KOPT-K1 (cell line): ENCODE data around the gene SURF2.
"Not testable (repeated sequence)": the region's sequence is repeated elsewhere in the genome, so short reads cannot be mapped to it uniquely, and the experiment has no call there.

ENCODE experiments used
- H3K27ac ChIP-seq: fragments of 200-600 bp; sonication (generic); 2 replicates; pipeline ENCODE4 v1.5.1; 2016; ENCODE audit warnings: antibody characterized with exemption, mild to moderate bottlenecking, low read depth, low read length; ENCODE audit not compliant: poor library complexity, severe bottlenecking
- H3K36me3 ChIP-seq: fragments of 200-600 bp; sonication (generic); 2 replicates; pipeline ENCODE4 v1.5.1; 2017; ENCODE audit warnings: antibody characterized with exemption, mild to moderate bottlenecking, low read length, moderate library complexity; ENCODE audit not compliant: insufficient read depth
- H3K9me3 ChIP-seq: fragments of 200-600 bp; sonication (generic); 2 replicates; pipeline ENCODE4 v1.5.1; 2017; ENCODE audit warnings: antibody characterized with exemption, low read length, mild to moderate bottlenecking; ENCODE audit not compliant: insufficient read depth, poor library complexity, severe bottlenecking

The SURF2 gene

DNA sequence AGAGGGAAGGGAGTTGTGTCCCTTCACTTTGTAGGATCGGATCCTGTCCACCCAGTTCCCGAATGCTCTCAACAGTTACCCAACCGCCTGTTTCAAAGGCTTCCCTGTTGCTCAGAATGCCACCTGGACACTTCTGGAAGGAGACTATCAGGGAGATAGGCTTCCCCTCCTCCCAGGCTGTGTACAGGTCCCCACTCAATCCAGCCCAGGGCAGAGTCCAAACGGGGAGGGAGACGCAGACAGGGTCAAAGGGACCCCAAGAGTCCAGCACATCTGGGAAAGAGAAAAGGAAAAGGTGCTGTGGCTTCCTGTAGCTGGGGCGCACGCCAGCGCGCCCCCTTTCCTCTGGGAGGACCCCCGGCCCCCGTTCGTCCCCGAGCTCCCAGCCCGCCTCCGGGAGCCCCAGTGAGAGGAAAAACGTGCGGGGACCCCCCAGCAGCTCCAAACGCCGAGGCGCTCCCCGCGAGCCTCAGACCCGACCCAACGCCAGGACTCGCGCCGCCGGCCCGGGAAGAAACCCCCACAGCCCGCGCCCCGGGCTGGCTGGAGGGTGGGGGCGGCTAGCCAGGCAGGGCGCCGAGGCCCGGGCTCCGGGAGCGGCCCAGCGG lies 18.9 kb downstream of the SURF2 start:
- Histone ChIP-seq H3K36me3 (peaks cover 21% of the 10 kb centered on the region; the same call in 1 of the 2 replicates), H3K9me3 (no peaks in the 10 kb centered on the region), H3K27ac (peak overlapping the region; percentile 85)

- H3K27ac ChIP-seq, result peak within 1 kb of the TSS; percentile 85
Measured at GRCh38 chr9:133375724-133376654, 19.6 kb downstream of the SURF2 start, which contains the start of the genes STKLD1 and SURF4. STKLD1 (plus strand) TSS chr9:133376366; CDS start chr9:133376474, 108 bp downstream. SURF4 (minus strand) TSS chr9:133376060; CDS start chr9:133375969, 91 bp downstream.

DNA sequence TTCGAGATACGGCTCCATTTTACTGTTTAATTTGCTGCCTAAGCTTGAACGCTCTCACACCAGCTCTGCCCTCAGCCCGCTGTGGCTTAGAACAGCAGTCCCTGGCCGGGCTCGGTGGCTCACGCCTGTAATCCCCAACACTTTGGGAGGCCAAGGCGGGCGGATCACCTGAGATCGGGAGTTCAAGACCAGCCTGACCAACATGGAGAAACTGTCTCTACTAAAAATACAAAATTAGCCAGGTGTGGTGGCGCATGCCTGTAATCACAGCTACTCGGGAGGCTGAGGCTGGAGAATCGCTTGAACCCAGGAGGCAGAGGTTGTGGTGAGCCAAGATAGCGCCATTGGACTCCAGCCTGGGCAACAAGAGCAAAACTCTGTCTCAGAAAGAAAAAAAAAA lies 20.9 kb downstream of the SURF2 start:
- H3K9me3 ChIP-seq, result not testable (repeated sequence)
- peaks cover 14% of the 10 kb centered on the region; the same call in 1 of the 2 replicates for H3K36me3 ChIP-seq

More at GRCh38 chr9:133375724-133376654, 19.6 kb downstream of the SURF2 start, which contains the start of the genes STKLD1 and SURF4:
- peaks cover 17% of the 10 kb centered on the region; the same call in 1 of the 2 replicates for H3K36me3 ChIP-seq
- H3K9me3 ChIP-seq, result no peaks in the 10 kb centered on the region

GRCh38 chr9:133377721-133378216 lies 21.4 kb downstream of the SURF2 start:
- Histone ChIP-seq H3K9me3 (no peaks in the 10 kb centered on the region), H3K36me3 (peaks cover 9% of the 10 kb centered on the region; the same call in 1 of the 2 replicates), H3K27ac (no peak overlapping the region)

More for the DNA sequence above, 20.9 kb downstream of the SURF2 start:
- not testable (repeated sequence) for H3K27ac ChIP-seq

GRCh38 chr9:133378408-133378962 lies 22.1 kb downstream of the SURF2 start:
- H3K36me3 ChIP-seq, result peaks cover 1% of the 10 kb centered on the region; the same call in 1 of the 2 replicates

DNA sequence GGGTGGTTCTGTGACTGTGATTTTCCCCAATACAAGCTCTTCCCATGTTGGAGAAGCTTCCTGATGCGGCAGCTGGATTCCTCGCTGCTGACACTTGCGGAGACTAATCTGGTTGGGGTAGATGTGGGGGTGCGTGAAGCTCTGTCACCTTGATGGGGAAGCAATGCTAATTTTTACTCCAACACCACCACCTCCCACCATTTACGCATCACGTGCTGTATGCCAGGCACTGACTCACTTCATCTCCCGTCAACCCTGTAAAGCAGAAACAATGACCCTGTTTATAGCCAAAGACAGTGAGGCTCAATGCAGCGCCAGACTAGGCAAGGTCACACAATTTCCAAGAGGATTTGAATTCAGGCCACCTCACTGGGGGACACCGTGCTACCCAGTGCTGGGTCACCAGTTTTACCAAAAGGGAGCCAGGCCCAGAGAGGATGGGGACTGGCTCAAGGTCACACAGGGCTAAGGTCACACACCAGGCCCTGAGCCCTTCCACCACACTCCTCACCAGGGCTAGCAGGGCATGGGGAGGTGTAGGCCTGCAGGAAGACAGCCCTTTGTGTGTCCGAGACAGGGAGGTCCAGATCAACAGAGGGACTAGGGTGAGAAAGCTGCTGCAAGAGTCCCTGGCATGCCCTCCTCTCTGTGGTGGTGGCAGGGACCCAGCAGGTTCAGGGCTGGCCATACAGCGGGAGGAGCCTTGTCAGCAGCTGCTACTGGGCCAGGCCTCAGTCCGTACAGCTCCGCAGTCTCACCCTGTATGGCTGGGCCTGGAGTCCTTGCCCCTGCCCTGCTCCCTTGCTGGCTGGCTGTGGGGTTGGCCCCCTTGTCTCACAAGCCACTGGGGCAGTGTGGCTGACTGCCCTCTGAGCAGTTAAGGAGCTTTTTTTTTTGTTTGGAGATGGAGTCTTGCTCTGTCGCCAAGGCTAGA lies 23.1 kb downstream of the SURF2 start:
- no peaks in the 10 kb centered on the region for H3K36me3 ChIP-seq
- H3K27ac ChIP-seq, result no peak overlapping the region
- H3K9me3 ChIP-seq, result no peaks in the 10 kb centered on the region

More at GRCh38 chr9:133378408-133378962, 22.1 kb downstream of the SURF2 start:
- Histone ChIP-seq H3K27ac (no peak overlapping the region), H3K9me3 (no peaks in the 10 kb centered on the region)

DNA sequence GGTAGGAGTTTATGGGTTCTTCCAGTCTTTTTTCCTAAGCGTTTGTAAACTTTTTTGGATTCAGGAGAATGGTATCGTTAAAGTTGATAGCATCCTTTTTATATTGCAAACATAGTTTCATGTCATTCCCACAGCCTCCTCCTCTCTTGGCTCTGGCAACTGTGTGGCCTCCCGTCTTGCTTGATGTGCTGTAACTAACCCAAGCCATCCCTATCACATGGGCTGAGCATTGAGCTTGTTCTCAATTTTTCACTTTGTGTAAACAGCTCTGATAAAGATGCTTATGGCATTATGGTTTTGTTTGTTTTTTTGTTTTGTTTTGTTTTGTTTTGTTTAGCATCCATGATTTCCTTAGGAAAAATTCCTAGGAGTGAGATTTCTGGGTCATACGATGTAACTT lies 24.4 kb downstream of the SURF2 start:
- Histone ChIP-seq H3K36me3 (no peaks in the 10 kb centered on the region), H3K9me3 (no peaks in the 10 kb centered on the region), H3K27ac (no peak overlapping the region)

DNA sequence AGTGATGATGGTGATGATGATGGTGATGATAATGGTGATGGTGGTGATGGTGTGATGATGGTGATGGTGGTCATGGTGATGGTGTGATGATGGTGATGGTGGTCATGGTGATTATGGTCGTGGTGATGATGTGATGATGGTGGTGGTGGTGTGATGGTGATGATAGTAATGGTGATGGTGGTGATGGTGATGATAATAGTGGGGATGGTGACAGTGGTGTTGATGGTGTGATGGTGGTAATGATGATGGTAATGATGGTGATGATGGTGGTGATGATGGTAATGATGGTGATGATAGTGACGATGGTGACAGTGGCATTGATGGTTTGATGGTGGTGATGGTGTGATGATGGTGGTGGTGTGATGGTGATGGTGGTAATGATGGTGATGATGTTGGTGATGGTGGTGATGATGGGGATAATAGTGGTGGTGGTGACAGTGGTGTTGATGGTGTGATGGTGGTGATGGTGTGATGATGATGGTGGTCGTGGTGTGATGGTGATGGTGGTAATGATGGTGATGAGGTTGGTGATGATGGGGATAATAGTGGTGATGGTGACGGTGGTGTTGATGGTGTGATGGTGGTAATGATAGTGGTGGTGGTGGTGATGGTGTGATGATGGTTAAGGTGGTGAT lies 26.3 kb downstream of the SURF2 start:
- no peak overlapping the region for H3K27ac ChIP-seq
- H3K9me3 ChIP-seq, result no peaks in the 10 kb centered on the region
- H3K36me3 ChIP-seq, result no peaks in the 10 kb centered on the region

GRCh38 chr9:133383438-133383837 lies 27.1 kb downstream of the SURF2 start:
- Histone ChIP-seq H3K27ac (no peak overlapping the region), H3K36me3 (no peaks in the 10 kb centered on the region), H3K9me3 (no peaks in the 10 kb centered on the region)

DNA sequence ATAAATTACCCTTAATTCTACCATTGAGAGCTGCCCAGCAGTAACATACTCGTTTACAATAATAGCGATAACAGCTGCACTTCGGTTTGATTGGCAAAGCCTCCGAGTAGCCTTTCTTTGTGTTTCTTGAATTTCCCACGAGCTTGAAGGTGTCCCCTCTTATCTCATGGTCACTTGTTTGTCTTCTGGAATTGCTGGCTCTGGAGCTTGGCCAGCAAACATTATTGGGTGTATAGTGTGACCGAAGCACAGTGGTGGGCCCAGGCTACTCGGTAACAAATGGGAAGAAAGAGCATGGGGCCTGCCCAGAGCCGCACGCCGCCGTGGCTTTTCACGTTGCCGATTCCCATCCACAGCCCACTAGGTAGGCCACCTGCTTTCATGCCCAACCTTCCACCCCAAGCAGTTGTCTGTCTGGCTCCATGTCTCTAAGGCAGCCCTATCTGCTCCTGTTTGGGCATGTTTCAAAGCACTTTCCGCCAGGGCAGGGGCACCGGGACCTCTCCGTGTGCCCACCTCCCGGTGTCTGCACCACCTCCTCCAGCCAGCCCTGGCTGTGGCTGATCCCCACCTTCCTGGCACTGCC lies 28.5 kb downstream of the SURF2 start:
- Histone ChIP-seq H3K36me3 (no peaks in the 10 kb centered on the region), H3K9me3 (no peaks in the 10 kb centered on the region), H3K27ac (no peak overlapping the region)

GRCh38 chr9:133385452-133385851 lies 29.1 kb downstream of the SURF2 start:
- H3K9me3 ChIP-seq, result no peaks in the 10 kb centered on the region
- H3K27ac ChIP-seq, result no peak overlapping the region
- H3K36me3 ChIP-seq, result no peaks in the 10 kb centered on the region

GRCh38 chr9:133386338-133386737 lies 30.0 kb downstream of the SURF2 start:
- H3K36me3 ChIP-seq, result no peaks in the 10 kb centered on the region
- H3K27ac ChIP-seq, result no peak overlapping the region

GRCh38 chr9:133387680-133388079 lies 31.3 kb downstream of the SURF2 start:
- no peaks in the 10 kb centered on the region for H3K9me3 ChIP-seq
- H3K27ac ChIP-seq, result no peak overlapping the region
- H3K36me3 ChIP-seq, result no peaks in the 10 kb centered on the region

More at GRCh38 chr9:133386338-133386737, 30.0 kb downstream of the SURF2 start:
- no peaks in the 10 kb centered on the region for H3K9me3 ChIP-seq
